Right lung (tissue), 10 donors: ENCODE results near the gene PTEN. TPM values are rescaled to one million over a fixed set of nuclear protein-coding genes. Genes with fewer than 3 reads are reported as not detected.
A peak's percentile ranks its signal among the peaks of the same experiment; 100 is the strongest.
"Not testable (repeated sequence)": the region's sequence is repeated elsewhere in the genome, so short reads cannot be mapped to it uniquely, and the experiment has no call there.

Experiments used
- DNase-seq, 2 donors: peaks; one replicate each; pipeline ENCODE4 v3.0.0-alpha.2; 2013
- long read RNA-seq, 8 donors: transcript quantifications; one replicate each; lab custom pipeline, GENCODE V29; 2026
- polyA plus RNA-seq, 5 donors: library from polyadenylated mRNA; unstranded; fragments of 120-200 nt; gene quantifications; one replicate each; pipeline versions ENCODE4 v1.2.1 to v1.2.3, GENCODE V29; 2013; ENCODE audit warnings: inconsistent platforms in 1 of 5, low replicate concordance in 1 of 5; ENCODE audit not compliant: insufficient read length in 5 of 5, insufficient read depth in 1 of 5

Gene PTEN
- polyA plus RNA-seq = 100 to 1,000 TPM in 4 of 5 donors, 10 to 100 TPM in 1; 84.7 to 134 (median 122) TPM
- long read RNA-seq, donor 1, full-length matches to known transcripts = 30 of 35 reads
- long read RNA-seq, donor 1, partial matches to known transcripts = 5 of 35 reads
- long read RNA-seq, donor 1, other reads (novel, unspliced or antisense) = 0 of 35 reads
- long read RNA-seq, donor 2, full-length matches to known transcripts = 15 of 15 reads
- long read RNA-seq, donor 2, partial matches to known transcripts = 0 of 15 reads
- long read RNA-seq, donor 2, other reads (novel, unspliced or antisense) = 0 of 15 reads
- long read RNA-seq, donor 3, full-length matches to known transcripts = 17 of 17 reads
- long read RNA-seq, donor 3, partial matches to known transcripts = 0 of 17 reads
- long read RNA-seq, donor 3, other reads (novel, unspliced or antisense) = 0 of 17 reads
- long read RNA-seq, donor 4, full-length matches to known transcripts = 13 of 19 reads
- long read RNA-seq, donor 4, partial matches to known transcripts = 6 of 19 reads
- long read RNA-seq, donor 4, other reads (novel, unspliced or antisense) = 0 of 19 reads
- long read RNA-seq, donor 5, full-length matches to known transcripts = 14 of 36 reads
- long read RNA-seq, donor 5, partial matches to known transcripts = 22 of 36 reads
- long read RNA-seq, donor 5, other reads (novel, unspliced or antisense) = 0 of 36 reads
- long read RNA-seq, donor 6, full-length matches to known transcripts = 24 of 43 reads
- long read RNA-seq, donor 6, partial matches to known transcripts = 19 of 43 reads
- long read RNA-seq, donor 6, other reads (novel, unspliced or antisense) = 0 of 43 reads
- long read RNA-seq, donor 7, full-length matches to known transcripts = 27 of 32 reads
- long read RNA-seq, donor 7, partial matches to known transcripts = 5 of 32 reads
- long read RNA-seq, donor 7, other reads (novel, unspliced or antisense) = 0 of 32 reads
- long read RNA-seq, donor 8, full-length matches to known transcripts = 9 of 9 reads
- long read RNA-seq, donor 8, partial matches to known transcripts = 0 of 9 reads
- long read RNA-seq, donor 8, other reads (novel, unspliced or antisense) = 0 of 9 reads

- DNase-seq = peak; percentile 90 to 93
These were observed at the start of gene PTEN, which contains the start of gene KLLN for GRCh38 chr10:87863053-87863943. PTEN (plus strand) TSS chr10:87863625; CDS start chr10:87864470, 845 bp downstream. KLLN (minus strand) TSS chr10:87863533; CDS start chr10:87862487, 1,046 bp downstream.

- no peak for DNase-seq
These were observed 47.1 kb upstream of the PTEN start for GRCh38 chr10:87816163-87816897.

GRCh38 chr10:87816898-87817608 lies 46.4 kb upstream of the PTEN start:
- no peak for DNase-seq

- peak; percentile 85 for DNase-seq
These were observed 45.6 kb upstream of the PTEN start, which contains the start of gene ATAD1 for GRCh38 chr10:87817609-87818504. ATAD1 (minus strand) TSS chr10:87818226; CDS start chr10:87814599, 3,627 bp downstream.

GRCh38 chr10:87818505-87819288 lies 44.7 kb upstream of the PTEN start:
- DNase-seq = peak; percentile 21

DNA sequence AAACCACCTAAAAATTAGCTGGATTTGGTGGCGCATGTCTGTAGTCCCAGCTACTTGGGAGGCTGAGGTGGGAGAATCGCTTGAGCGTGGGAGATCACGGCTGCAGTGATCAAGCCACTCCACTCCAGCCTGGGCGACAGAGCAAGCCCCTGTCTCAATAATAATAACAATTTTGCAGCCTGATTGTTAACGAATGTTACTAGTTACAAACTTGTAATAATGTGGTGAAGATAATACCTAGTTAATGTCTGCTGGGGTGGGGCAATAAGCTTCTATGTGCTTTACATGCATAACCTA lies 44.2 kb upstream of the PTEN start:
- DNase-seq = no peak

GRCh38 chr10:87826653-87827052 lies 36.8 kb upstream of the PTEN start:
- no peak for DNase-seq

DNA sequence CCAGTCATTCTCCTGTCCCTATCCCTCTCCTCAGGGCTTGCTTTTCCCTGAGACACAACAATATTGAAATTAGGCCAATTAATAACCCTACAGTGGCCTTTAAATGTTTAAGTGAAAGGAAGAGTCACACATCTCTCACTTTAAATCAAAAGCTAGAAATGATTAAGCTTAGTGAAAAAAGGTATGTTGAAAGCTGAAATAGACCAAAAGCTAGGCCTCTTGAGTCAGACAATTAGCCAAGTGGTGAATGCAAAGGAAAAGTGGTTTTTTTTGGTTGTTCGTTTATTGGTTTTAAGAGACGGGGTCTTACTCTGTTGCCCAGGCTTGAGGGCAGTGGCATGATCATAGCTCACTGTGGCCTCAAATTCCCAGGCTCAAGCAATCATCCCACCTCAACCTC lies 35.7 kb upstream of the PTEN start:
- no peak for DNase-seq

DNA sequence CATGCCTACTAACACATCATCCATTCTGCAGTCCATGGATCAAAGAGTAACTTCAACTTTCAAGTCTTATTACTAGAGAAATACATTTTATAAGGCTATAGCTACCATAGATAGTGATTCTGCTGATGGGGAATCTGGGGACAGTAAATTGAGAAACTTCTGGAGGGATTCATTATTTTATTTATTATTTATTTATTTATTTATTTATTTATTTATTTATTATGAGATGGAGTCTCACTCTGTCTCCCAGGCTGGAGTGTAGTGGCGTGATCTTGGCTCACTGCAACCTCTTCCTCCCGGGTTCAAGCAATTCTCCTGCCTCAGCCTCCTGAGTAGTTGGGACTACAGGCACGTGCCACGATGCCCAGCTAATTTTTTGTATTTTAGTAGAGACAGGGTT lies 34.4 kb upstream of the PTEN start:
- not testable (repeated sequence) for DNase-seq

- DNase-seq = no peak
These were observed 33.3 kb upstream of the PTEN start for GRCh38 chr10:87829986-87830729.

DNA sequence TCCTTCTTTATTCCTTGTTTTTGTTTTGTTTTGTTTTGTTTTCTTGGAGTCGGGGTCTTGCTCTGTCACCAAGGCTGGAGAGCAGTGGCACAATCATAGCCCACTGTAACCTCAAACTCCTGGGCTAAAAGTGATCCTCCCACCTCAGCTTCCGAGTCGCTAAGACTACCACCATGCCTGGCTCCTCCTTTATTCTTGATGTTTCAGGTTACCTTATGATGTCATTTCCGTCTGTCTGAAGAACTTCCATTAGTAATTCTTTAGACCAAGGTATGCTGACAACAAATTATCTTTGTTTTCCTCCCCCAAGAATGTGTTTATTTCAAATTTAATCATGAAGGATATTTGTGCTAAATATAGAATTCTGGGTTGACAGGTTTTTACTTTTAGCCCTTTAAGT lies 27.3 kb upstream of the PTEN start:
- DNase-seq = no peak

- DNase-seq = no peak
These were observed 26.0 kb upstream of the PTEN start for GRCh38 chr10:87837445-87837844.

GRCh38 chr10:87838650-87839049 lies 24.8 kb upstream of the PTEN start:
- DNase-seq = no peak

DNA sequence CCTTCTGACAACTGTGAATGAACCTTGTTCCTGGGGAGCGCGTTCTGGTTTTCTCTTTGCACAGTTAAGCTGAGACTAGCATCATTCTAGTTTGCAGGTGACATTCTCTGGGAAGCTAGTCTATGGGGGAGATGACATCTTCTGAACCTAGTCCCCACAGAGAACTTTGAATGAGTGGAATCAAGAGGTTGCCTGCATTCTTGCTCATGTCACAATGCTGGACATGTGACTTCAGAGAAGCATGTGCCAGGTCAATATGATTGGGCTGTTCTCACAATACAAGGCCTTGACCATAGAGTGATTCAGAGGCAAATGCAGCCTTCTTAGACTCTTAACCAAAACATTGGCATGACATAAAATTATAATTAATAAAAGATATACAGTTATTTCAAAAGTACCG lies 22.2 kb upstream of the PTEN start:
- DNase-seq = no peak

DNA sequence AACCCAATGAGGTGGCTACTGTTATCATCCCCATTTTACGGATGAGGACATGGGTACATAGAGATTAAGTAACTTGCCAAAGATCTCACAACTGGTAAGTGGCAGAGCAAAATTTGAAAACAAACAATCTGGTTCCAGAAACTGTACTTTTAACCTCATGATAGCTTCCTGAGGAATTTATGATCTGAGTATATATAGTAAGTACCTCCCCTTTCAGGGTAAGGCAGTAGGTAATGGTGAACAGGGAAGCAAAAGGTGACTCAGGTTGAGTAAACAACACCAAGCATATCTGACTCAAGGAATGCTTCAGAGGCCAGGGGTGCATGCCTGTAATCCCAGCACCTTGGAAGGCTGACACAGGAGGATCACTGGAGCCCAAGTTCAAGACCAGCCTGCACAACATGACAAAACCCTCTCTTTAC lies 21.2 kb upstream of the PTEN start:
- no peak for DNase-seq

- DNase-seq = no peak
These were observed 20.5 kb upstream of the PTEN start for GRCh38 chr10:87842776-87843497.
